Cerebellar cortex (tissue), 1 donor: ENCODE data around the gene MEX3D.
"Not testable (repeated sequence)": the region's sequence is repeated elsewhere in the genome, so short reads cannot be mapped to it uniquely, and the experiment has no call there.

ENCODE experiments used
- DNase-seq: peaks from one replicate; pipeline ENCODE4 v3.0.0-alpha.2; 2015; ENCODE audit warnings: low spot score

MEX3D gene

GRCh38 chr19:1571358-1571757 is 3.2 kb upstream of the MEX3D start:
- DNase-seq = no peak

- DNase-seq = no peak
These were observed 2.7 kb upstream of the MEX3D start for GRCh38 chr19:1570836-1571235.

GRCh38 chr19:1569997-1570396 is 1.9 kb upstream of the MEX3D start:
- DNase-seq = no peak

- no peak for DNase-seq
These were observed 287 bp downstream of the MEX3D start for GRCh38 chr19:1567848-1568227.

GRCh38 chr19:1567116-1567847 is 843 bp downstream of the MEX3D start:
- DNase-seq = no peak

GRCh38 chr19:1566392-1567115 is 1.6 kb downstream of the MEX3D start:
- peak; percentile 67 for DNase-seq

- no peak for DNase-seq
These were observed 4.9 kb downstream of the MEX3D start for GRCh38 chr19:1563251-1563650.

- no peak for DNase-seq
These were observed 6.8 kb downstream of the MEX3D start for GRCh38 chr19:1561236-1561842.

GRCh38 chr19:1560286-1560882 is 7.7 kb downstream of the MEX3D start:
- no peak for DNase-seq

- no peak for DNase-seq
These were observed 9.6 kb downstream of the MEX3D start for GRCh38 chr19:1558552-1558951.

GRCh38 chr19:1556390-1557070 is 11.6 kb downstream of the MEX3D start:
- no peak for DNase-seq

GRCh38 chr19:1555487-1556389 is 12.4 kb downstream of the MEX3D start:
- DNase-seq = no peak

GRCh38 chr19:1554968-1555367 is 13.2 kb downstream of the MEX3D start:
- DNase-seq = no peak

GRCh38 chr19:1553415-1553814 is 14.7 kb downstream of the MEX3D start:
- no peak for DNase-seq

GRCh38 chr19:1551068-1552040 is 16.8 kb downstream of the MEX3D start:
- DNase-seq = no peak

- DNase-seq = no peak
These were observed 18.7 kb downstream of the MEX3D start for GRCh38 chr19:1549332-1549945.

- DNase-seq = peak; percentile 80
These were observed 27.7 kb downstream of the MEX3D start for GRCh38 chr19:1540365-1540925.

- not testable (repeated sequence) for DNase-seq
These were observed 28.4 kb downstream of the MEX3D start for GRCh38 chr19:1539749-1540148.

- DNase-seq = no peak
These were observed 29.1 kb downstream of the MEX3D start for GRCh38 chr19:1538978-1539377.
